Activated CD4-positive, CD25-positive, alpha-beta regulatory T cell treated with anti-CD3 and anti-CD28 coated beads, Interleukin-2, amount 50 U/mL, for 24 hours (primary cell): Measurements from ENCODE around the gene RPL6.
A peak's percentile ranks its signal among the peaks of the same experiment; 100 is the strongest.
"Not testable (repeated sequence)": the region's sequence is repeated elsewhere in the genome, so short reads cannot be mapped to it uniquely, and the experiment has no call there.

Experiments used
- ATAC-seq, 2 donors: fragments of 150-1000 bp; cut with Tn5 transposase; one replicate each; pipeline ENCODE4 v1.10.0; 2021; ENCODE audit warnings: mild to moderate bottlenecking in 1 of 2, moderate library complexity in 1 of 2

Gene RPL6

GRCh38 chr12:112419297-112420133 is 10.1 kb upstream of the RPL6 start:
- ATAC-seq, result peak; percentile 49 to 61

DNA sequence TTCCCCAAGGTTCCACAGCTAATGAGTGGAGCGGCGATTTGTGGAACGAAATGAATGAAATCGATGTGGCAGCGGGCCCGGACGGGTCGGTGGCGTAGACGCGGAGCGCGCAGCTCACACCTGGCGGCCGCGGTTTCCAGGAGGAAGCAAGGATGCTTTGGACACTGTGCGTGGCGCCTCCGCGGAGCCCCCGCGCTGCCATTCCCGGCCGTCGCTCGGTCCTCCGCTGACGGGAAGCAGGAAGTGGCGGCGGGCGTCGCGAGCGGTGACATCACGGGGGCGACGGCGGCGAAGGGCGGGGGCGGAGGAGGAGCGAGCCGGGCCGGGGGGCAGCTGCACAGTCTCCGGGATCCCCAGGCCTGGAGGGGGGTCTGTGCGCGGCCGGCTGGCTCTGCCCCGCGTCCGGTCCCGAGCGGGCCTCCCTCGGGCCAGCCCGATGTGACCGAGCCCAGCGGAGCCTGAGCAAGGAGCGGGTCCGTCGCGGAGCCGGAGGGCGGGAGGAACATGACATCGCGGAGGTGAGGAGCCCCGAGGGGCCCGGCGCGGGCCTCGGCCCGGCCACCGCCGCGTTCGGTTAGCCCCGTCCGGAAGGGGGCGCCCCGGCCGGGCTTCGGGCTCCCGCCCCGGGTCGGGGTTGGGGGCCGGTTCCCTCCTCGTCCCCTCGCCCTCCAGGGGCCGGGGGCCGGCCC is 9.3 kb upstream of the RPL6 start, which contains the start of gene PTPN11:
TSS of gene PTPN11 (plus strand) at position 340 of the 689 bp plus-strand sequence. CDS start at position 505, 165 bp downstream.
- ATAC-seq, result peak; percentile 79 to 86

GRCh38 chr12:112418273-112418607 is 8.8 kb upstream of the RPL6 start:
- no peak for ATAC-seq

- ATAC-seq, result not testable (repeated sequence)
Measured at GRCh38 chr12:112415457-112415856, 6.1 kb upstream of the RPL6 start.

GRCh38 chr12:112413855-112414625 is 4.6 kb upstream of the RPL6 start:
- ATAC-seq, result no peak

DNA sequence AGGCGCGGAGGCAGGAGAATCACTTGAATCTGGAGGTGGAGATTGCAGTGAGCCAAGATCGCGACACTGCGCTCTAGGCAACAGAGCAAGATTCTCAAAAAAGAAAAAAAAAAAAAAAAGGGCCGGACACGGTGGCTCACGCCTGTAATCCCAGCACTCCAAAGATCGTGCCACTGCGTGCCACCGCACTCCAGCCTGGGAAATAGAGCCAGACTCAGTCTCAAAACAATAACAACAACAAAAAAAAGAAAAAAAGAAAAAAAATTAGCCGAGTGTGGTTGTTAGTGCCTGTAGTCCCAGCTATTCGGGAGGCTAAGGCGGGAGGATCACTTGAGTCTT is 470 bp upstream of the RPL6 start:
- ATAC-seq, result no peak

DNA sequence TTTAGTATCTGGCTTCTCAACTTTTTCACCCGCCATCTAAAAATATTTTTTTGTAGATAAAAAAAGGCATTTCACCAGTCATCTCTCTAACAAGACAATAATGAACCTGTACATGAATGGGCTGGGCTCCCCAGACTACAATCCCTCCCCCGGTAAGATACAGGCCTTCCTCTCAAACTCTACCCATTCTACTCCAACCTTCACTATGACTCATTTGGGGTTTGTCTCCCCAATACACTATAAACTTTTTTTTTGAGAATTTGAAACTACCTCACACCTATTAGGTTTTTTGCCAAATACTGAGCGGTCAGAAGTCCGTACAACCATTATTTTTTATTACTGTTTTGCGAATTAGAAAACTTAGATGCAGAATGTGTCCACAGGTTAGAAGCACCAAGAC is 784 bp downstream of the RPL6 start:
- ATAC-seq, result peak; percentile 62 to 69

- not testable (repeated sequence) for ATAC-seq
Measured at GRCh38 chr12:112407683-112408082, 1.7 kb downstream of the RPL6 start.

GRCh38 chr12:112406519-112407488 is 2.6 kb downstream of the RPL6 start:
- no peak for ATAC-seq

DNA sequence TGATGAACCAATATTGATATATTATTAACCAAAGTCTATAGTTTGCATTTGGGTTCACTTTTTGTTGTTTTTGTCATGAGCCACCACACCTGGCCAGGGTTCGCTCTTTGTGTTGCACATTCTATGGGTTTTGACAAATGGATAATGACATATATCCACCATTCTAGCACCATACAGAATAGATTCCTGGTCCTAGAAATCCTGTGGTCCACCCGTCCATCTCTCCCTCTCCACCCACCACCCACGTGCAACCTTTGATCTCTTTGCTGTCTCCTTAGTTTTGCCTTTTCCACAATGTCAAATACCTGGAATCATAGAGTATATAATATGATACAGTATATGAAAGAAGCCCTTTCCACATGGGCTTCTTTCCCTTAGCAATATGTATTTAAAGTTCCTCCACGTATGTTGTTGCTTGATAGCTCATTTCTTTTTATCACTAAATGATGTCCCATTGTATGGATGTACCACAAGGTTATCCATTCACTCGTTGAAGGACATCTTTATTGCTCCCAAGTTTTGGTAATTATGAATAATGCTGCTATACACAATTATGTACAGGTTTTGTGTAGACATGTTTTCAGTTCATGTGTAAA is 7.4 kb downstream of the RPL6 start:
- peak in 1 of 2 donors; percentile 19 for ATAC-seq

- no peak for ATAC-seq
Measured at GRCh38 chr12:112401054-112401453, 8.4 kb downstream of the RPL6 start.

DNA sequence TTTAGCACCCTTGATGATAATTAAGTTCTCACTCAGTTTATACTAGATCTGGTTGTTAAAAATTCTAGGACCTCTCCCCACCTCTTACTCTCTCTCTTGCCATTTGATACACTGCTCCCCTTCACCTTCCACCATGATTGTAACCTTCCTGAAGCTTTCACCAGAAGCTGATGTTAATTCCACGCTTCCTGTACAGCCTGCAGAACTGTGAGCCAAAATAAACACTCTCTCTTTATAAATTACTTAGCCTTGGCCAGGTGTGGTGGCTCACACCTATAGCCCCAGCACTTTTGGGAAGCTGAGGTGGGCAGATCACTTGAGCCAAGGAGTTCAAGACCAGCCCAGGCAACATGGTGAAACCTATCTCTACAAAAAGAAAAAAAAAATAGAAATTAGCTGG is 16.1 kb downstream of the RPL6 start:
- no peak for ATAC-seq

DNA sequence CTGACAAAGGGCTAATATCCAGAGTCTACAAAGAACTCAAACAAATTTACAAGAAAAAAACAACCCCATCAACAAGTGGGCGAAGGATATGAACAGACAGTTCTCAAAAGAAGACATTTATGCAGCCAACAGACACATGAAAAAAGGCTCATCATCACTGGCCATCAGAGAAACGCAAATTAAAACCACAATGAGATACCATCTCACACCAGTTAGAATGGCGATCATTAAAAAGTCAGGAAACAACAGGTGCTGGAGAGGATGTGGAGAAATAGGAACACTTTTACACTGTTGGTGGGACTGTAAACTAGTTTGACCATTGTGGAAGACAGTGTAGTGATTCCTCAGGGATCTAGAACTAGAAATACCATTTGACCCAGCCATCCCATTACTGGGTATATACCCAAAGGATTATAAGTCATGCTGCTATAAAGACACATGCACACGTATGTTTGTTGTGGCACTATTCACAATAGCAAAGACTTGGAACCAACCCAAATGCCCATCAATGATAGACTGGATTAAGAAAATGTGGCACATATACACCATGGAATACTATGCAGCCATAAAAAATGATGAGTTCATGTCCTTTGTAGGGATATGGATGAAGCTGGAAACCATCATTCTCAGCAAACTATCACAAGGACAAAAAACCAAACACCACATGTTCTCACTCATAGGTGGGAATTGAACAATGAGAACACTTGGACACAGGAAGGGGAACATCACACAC is 19.3 kb downstream of the RPL6 start:
- ATAC-seq, result not testable (repeated sequence)

GRCh38 chr12:112389228-112389627 is 20.2 kb downstream of the RPL6 start:
- no peak for ATAC-seq

DNA sequence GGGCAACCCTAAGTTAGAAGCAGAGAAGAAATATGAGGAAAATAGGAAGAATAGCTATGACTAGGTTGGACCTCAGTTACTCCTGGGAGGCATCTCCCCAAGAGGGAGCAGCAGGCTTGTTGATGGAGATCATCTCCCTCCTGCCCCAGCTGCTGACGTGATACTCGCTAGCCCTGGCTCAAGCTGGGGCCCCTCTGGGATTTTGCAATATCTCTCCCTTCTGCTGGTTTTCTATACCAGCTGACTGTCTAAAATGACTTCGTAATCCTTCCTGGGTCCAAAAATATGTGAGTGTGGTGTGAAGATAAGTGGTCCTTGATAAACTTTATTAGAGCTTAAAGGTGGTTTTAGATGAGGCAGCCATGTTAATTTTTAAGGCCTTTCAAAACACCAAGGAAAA is 22.7 kb downstream of the RPL6 start:
- no peak for ATAC-seq

DNA sequence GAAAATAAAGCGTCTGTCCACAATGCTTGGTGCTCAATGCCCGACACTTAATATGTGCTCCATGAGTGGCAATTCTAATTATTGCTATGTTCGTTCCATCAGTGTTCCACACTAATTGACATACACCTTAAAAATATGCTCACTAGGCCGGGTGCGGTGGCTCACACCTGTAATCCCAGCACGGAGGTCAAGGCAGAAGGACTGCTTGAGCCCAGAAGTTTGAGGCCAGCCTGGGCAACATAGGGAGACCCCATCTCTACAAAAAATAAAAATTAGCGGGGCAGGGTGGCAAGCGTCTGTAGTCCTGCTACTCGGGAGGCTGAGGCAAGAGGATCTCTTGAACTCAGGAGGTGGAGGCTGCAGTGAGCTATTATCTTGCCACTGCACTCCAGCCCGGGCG is 26.5 kb downstream of the RPL6 start:
- no peak for ATAC-seq

DNA sequence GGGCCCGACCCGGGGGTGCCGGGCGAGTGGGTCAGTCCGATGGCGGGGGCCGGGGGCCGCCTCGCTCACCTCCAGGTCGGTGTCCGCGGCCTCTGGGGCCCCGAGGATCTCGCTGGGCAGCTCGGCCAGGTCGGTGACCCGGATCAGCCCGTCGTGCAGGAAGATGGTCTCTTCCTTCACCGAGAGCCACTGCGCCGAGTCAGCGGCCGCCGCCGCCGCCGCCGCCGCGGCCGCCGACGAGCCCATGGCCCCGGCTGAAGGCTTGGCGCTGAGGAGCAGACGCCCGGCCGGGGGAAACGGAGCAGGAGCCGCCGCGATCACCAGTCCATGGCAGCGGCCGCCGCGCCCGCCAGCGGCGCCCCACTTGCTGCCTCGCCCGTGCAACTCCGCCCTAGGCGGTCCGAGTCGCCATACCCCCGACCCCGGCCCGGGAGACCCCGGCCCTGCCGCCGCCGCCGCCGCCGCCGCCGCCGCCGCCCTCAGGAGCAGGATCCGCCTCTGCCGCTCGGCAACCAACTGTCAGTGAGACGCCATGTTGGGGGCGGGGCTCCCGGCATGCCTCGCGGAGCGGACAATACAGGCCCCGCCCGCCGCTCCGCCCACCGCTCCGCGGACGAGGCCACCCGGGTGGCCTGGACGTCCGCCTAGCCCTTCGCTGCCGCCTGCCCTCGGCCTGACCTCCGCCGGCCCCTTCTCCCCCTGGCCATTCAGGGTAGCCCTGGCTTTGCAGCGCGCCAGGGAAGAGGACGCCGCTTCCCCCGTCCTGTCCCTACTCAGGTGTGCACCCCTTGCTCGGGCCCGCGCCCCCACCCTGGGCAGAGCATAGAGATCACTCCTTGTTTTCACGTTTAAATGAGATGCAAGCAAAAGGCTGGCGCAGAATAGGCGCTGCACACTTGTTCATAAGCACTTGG is 27.3 kb downstream of the RPL6 start, which contains the start of gene HECTD4:
TSS of gene HECTD4 (minus strand) at position 549 of the 914 bp plus-strand sequence. CDS start at position 246, 303 bp downstream.
- ATAC-seq, result peak; percentile 97 to 98

- peak; percentile 23 to 34 for ATAC-seq
Measured at GRCh38 chr12:112381406-112381882, 28.0 kb downstream of the RPL6 start.

DNA sequence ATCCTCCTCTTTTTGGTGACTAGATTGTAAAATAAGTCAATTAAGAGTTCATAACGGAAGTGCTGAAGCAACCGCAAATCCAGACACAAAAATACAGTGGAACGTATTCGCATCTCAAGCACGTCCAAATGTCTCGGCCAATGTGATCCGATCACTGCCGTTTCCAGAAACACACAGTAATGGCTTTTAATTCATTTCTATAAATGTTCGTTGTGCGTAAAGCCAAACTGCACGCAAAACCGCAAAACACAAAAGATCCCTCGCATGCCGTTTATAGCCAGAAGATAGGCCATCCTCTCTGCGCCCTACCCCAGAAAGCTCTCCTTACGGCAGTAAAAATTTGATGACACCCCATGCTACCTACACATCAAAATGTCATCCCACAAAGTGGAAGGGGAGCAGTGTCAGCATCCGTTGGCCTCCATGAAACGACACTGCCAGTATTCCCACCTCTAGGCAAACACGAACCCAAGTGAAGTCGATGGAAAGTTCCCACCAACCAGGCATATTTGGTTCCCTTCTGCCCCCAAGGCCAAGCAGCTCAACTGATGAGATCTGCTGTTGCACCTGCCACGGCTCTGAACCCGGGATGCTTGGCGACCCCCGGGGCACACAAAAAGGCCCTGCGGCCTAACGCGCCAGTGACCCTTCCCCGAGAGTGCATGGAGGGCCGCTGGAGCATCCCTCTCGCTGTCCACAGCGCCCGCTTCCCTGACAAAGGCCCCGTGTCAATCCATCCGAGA is 28.6 kb downstream of the RPL6 start:
- no peak for ATAC-seq
